ENCODE measurements around the gene WDR93.
"Not testable (repeated sequence)": the region's sequence is repeated elsewhere in the genome, so short reads cannot be mapped to it uniquely, and the experiment has no call there.

Gene WDR93

DNA sequence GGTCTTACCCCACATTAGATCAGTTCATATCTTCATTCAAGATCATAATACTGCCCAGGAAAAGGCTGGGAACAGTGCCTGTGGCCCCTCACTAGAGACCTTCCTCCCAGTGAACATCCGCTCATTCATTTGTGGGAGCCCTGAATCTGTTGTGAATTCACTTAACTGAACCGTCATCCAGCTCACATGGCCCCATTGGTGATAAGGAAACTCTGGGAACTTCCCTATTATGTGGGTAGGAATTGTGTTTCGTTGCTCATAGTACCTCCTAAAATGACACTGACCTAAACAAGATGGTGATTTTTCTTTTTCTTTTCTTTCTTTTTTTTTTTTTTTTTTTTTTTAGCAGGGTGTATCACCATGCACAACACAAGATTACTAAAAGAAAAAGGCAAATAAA is 78.8 kb downstream of the WDR93 start:
- DNase-seq (ENCODE audit: low spot score), result no peak

DNA sequence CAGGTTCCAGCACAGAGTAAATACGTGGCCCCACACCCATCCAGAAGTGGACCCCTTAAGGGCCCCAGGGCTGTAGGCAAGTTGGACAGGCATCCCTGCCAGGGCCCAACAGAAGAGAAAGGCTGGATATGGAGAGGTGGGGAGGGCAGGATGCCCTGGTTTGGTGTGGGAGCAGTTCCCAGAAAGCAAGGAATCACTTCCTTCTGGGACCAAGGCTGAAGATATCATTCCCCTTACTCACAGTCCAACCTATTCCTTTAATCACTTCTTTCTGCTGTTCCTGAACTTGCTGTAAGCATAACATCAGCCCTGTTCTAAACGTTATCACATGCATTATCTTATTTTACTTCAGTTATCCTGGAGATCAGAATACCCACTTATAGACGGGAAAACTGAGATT is 79.4 kb downstream of the WDR93 start:
- DNase-seq (ENCODE audit: low spot score), result peak; percentile 56

DNA sequence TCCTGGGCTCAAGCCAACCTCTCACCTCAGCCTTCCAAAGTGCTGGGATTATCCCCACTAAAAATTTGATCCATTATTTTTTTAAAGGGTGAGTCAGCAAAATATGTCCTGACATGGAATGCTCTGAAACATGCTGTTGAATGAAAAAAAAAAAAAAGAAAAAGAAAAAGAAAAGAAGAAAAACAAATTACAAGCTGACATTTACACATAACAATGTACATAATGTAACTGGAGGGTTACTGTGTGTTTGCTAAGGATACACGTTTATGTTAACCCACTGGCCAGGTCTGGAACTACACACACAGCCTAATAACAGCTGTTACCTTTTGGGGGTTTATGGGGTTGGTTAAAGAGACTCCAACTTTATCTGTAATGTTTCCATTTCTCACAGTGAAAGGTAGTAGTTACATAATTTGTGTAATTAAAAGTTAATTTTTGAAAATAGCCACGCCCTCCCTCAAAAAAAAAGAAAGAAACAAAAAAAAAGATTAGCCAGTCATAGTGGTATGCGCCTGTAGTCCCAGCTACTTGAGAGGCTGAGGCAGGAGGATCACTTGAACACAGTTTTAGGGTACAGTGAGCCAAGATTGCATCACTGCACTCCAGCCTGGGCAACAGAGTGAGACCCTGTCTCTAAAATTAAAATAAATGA is 82.4 kb downstream of the WDR93 start:
- peak; percentile 49 for DNase-seq (ENCODE audit: low spot score)

- DNase-seq (ENCODE audit: low spot score), result no peak
These were observed 83.9 kb downstream of the WDR93 start for GRCh38 chr15:89774492-89774891.

- no peak for DNase-seq (ENCODE audit: low spot score)
These were observed 85.2 kb downstream of the WDR93 start for GRCh38 chr15:89775815-89776214.

DNA sequence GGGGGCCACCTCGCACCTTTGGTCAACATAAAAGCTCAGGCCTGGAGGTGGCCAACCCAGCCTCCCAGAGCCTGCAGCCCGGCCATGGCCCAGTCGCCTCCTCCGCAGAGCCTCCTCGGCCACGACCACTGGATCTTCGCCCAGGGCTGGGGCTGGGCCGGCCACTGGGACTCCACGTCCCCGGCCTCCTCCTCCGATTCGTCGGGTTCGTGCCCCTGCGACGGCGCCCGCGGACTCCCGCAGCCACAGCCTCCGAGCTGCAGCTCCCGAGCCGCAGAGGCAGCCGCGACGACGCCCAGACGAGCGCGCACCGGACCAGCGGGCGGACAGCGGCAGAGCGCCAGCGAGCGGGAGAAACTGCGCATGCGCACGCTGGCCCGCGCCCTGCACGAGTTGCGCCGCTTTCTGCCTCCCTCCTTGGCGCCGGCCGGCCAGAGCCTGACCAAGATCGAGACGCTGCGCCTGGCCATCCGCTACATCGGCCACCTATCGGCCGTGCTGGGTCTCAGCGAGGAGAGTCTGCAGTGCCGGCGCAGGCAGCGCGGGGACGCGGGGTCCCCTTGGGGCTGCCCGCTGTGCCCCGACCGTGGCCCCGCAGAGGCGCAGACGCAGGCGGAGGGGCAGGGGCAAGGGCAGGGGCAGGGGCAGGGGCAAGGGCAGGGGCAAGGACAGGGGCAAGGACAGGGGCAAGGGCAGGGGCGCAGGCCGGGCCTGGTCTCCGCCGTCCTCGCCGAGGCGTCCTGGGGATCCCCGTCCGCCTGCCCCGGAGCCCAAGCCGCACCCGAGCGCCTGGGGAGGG is 85.9 kb downstream of the WDR93 start, which contains the start of gene MESP2:
Gene MESP2 (plus strand): TSS at position 59 of the 799 bp plus-strand sequence. CDS start 26 bp downstream, at position 85.
- peak; percentile 94 for DNase-seq (ENCODE audit: low spot score)

DNA sequence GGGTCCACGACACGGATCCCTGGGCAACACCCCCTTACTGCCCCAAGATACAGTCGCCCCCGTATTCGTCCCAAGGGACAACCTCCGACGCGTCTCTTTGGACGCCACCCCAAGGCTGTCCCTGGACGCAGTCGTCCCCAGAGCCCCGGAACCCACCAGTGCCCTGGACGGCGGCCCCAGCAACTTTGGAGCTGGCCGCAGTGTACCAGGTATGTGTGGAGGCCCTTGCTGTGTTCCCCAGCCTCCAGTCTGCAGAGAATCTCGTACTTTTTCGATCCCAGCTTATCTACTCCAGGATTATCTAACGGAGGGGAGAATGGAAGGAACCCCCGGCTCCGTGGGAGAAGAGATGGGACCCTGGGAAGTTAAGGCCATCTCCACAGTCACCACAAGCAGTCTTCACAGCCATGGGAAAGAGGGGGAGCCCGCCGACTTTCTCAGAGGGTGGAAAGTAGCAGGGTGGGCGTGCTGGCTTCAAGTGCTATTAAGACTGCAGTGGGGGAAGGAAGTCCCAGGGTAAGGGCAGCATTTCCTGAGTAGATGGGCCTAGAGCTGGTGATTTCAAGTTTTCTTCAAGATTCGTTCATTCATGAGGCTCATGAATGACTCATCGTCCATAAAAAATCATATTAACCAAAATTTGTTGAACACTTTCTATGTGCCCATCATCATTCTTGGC is 86.6 kb downstream of the WDR93 start:
- no peak for DNase-seq (ENCODE audit: low spot score)

GRCh38 chr15:89777782-89778380 is 87.3 kb downstream of the WDR93 start:
- no peak for DNase-seq (ENCODE audit: low spot score)

GRCh38 chr15:89778861-89779260 is 88.2 kb downstream of the WDR93 start:
- DNase-seq (ENCODE audit: low spot score), result no peak

GRCh38 chr15:89780601-89781000 is 90.0 kb downstream of the WDR93 start:
- no peak for DNase-seq (ENCODE audit: low spot score)

DNA sequence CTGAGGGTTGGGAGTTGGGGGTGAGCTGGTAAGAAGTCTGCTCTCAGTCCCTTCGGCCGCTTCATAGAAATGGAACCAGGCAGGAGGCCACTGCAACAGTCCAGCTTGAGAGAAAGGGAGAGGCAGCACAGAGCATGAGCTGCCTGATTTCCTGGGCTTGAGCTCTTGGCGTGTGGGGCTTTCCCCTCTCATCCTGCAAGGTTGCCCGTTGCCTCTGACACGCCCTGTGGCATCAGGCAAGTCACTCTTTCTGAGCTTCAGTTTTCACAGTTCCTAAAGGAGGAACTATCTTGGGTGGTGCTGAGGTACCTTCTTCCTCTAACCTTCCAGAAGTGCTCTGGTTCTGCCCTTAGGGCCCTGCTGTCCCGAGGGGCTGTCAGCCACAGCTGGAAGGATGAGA is 90.4 kb downstream of the WDR93 start:
- no peak for DNase-seq (ENCODE audit: low spot score)

DNA sequence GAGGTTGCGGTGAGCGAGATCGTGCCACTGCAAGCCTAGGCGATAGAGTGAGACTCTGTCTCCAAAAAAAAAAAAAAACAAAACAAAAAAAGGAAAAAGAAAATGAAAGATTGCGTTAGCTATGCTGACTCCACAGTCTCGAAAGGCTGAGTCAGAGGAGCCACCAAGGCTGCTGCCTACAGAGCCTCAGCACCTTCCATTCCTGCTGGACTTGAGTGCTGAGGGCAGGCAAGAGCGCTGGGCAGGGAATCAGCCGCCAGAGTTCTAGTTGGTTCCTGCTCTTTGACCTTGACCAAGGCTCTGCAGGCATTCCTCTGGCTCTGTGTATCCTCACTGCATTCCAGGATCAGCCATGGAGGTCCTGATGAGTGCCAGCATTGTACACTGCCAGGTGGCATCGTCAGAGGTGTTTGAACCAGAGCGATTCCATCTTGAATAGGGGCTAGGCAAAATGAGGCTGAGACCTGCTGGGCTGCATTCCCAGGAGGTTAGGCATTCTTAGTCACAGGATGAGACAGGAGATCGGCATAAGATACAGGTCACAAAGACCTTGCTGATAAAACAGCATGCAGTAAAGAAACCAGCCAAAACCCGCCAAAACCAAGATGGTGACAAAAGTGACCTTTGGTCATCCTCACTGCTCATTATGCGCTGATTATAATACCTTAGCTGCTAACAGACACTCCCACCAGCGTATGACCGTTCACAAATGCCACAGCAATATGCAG is 91.4 kb downstream of the WDR93 start:
- peak; percentile 72 for DNase-seq (ENCODE audit: low spot score)

DNA sequence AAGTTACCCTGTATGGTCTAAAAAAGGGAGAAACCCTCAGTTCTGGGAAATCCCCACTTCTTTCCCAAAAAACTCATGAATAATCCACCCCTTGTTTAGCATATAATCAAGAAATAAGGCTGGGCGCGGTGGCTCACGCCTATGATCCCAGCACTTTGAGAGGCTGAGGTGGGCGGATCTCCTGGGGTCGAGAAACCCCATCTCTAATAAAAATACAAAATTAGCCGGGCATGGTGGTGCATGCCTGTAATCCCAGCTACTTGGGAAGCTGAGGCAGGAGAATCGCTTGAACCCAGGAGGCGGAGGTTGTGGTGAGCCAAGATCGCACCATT is 92.0 kb downstream of the WDR93 start:
- DNase-seq (ENCODE audit: low spot score), result not testable (repeated sequence)

GRCh38 chr15:89783111-89783860 is 92.7 kb downstream of the WDR93 start:
- peak; percentile 53 for DNase-seq (ENCODE audit: low spot score)

GRCh38 chr15:89783861-89784685 is 93.5 kb downstream of the WDR93 start:
- no peak for DNase-seq (ENCODE audit: low spot score)

DNA sequence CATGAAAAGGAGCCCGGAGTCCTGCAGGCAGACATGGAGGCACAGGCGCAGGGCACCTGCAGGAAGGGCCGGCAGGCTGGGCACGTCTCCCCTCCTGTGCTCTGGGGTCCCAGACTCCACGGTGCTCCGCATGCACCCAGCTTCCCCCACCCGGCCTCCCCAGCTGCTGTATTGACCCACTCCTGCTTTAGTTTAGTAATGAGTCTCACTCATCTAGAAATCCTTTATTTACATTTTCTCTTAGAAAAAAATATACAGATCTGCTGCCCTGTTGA is 94.0 kb downstream of the WDR93 start:
- DNase-seq (ENCODE audit: low spot score), result no peak

DNA sequence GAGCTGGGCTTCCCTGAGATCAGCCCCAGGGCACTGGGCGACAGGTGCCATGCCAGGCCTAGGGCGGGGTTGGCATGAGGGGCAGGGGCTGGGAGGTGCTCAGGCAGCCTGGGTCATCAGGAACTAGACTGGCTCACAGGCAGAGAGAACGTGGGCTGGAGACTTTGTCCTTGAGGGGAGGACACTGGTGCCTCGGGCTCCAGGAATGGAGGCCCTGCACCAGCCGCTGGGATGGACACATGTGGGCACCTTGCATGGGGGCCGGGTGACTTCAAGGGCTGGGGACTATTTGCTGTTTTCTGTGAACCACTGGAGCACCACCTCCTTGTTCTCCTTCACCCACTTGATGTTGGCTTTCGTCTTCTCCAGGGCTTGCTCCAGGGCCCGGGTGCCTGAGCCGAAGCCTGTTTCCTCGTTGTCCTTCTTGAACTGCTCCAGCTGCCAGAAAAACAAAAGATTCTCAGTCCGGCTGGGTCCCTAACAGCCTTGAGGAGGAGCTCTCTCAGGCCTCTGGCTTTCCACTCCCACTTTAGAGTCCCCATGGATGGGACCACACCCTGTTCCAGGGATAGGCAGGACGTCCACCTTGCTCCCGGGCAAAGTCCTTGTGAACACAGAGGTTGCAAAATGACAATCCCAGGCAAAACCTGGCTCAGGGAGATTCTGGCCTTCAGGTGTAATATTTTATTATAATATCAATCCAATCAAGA is 94.6 kb downstream of the WDR93 start:
- DNase-seq (ENCODE audit: low spot score), result no peak

GRCh38 chr15:89785774-89786140 is 95.1 kb downstream of the WDR93 start:
- no peak for DNase-seq (ENCODE audit: low spot score)

DNA sequence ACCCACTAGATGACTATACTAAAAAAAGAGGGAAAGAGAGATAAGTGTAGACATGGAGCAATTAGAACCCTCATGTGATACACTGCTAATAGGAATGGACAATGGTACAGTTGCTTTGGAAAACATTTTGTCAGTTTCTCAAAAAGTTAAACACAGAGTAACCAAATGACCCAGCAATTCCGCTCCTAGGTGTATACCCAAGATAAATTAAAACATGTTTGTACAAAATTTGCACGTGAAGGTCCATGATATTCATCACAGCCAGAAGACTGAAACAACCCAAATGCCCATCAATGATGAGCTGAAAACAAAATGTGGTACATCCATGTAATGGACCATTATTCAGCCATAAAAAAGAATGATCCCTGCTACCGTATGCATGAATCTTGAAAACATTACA is 97.3 kb downstream of the WDR93 start:
- no peak for DNase-seq (ENCODE audit: low spot score)

DNA sequence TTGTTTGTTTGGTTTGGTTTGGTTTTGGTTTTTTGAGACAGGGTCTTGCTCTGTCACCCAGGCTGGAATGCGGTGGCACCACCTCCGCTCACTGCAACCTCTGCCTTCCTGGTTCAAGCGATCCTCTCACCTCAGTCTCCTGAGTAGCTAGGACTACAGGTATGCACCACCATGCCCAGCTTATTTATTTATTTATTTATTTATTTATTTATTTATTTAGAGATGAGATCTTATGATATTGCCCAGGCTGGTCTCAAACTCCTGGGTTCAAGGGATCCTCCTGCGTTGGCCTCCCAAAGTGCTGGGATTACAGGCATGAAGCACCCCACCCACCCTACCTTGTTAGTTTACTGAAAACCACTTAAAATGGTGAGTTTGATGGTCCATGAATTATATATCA is 98.0 kb downstream of the WDR93 start:
- not testable (repeated sequence) for DNase-seq (ENCODE audit: low spot score)
